ENCODE measurements around the gene PROCR.
"Not testable (repeated sequence)": the region's sequence is repeated elsewhere in the genome, so short reads cannot be mapped to it uniquely, and the experiment has no call there.

PROCR gene

GRCh38 chr20:35165221-35166185 lies 6.4 kb upstream of the PROCR start:
- no peak for DNase-seq (ENCODE audit: low read depth)

DNA sequence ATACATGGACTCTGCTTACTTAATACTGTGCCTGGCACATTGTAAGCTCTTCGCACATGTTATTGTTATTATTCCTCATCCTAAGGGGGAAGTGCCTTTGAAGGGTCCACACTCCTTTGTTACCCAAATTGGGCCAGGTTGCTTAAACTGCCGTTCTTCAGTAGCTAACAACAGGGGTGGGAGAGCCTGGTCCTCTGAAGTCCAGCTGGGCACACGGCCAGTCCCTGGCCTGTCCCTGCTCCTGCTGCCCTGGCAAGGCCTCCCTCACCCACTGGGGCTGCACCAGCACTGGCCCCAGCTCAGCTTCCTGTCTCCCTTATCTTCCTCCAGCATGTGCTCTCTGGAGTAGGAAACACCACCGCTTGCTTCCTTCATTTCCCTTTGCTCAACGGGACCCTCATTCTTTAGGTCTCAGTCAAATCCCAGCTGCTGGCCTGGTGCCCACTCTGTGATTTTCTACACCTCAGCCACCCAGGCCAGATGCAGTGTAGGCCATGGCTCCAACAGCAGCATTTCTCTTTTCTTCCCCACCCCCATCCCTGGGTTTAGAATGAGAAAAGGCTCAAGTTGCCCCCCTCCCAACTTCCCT lies 5.5 kb upstream of the PROCR start:
- no peak for DNase-seq (ENCODE audit: low read depth)

DNA sequence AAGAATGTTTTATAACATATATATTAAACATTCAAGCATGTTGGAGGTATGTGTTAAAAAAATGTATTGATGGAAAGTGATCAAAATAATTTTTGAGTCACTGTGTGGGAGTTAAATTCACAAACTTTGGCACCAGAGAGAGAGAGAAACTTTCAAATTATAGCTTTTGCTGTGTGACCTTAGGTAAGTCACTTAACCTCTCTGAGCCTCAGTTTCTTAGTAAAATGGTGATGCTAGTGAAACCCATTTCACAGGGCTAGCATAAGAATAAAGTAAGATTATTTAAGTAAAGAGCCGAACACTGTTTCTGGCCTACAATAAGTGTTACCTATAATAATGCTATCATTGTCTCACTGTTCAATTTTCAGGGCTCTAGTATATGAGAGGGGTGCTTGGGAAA lies 4.1 kb upstream of the PROCR start:
- no peak for DNase-seq (ENCODE audit: low read depth)

- not testable (repeated sequence) for DNase-seq (ENCODE audit: low read depth)
These were observed 3.0 kb upstream of the PROCR start for GRCh38 chr20:35168701-35169409.

DNA sequence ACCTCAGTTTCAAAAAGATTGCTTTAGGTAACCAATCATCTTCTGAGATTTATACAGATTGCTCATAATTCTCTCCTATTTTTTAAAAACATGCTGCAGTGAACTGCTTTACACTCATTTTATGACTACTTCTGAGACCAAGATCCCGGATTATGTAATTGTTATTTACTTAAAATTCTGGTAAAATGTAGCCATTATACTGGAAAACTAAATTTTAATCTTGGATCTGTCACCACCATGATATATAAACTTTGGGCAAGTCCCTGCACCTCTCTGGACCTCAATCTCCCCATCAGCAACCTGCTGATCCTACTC lies 477 bp upstream of the PROCR start:
- no peak for DNase-seq (ENCODE audit: low read depth)

- DNase-seq (ENCODE audit: low read depth) = no peak
These were observed 548 bp downstream of the PROCR start for GRCh38 chr20:35172434-35172806.

GRCh38 chr20:35173576-35174192 lies 1.8 kb downstream of the PROCR start:
- DNase-seq (ENCODE audit: low read depth) = no peak

DNA sequence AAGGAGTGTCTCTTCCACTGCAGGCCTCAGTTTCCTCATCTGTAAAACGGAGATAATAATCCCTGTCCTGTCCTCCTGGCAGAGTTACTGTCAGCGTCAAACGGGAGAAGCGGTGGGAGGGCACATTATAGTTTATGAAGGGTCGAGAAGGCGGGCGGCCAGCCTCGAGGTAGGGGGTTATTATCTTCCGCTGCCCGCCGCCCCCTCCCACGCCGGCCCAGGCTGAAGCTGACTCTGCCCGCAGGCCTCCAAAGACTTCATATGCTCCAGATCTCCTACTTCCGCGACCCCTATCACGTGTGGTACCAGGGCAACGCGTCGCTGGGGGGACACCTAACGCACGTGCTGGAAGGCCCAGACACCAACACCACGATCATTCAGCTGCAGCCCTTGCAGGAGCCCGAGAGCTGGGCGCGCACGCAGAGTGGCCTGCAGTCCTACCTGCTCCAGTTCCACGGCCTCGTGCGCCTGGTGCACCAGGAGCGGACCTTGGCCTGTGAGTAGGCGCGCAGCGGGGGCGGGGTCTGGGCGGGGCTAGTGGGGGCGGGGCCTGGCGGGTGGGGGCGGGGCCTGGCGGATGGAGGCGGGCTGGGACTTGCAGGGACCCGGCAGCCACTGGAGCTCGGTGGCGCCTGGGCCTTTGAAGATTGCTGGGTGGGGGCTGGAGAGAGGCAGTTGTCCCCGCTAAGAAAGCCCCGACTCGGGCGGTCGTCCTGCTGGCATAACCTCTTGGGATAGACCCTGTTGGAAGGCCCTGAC lies 2.8 kb downstream of the PROCR start:
- no peak for DNase-seq (ENCODE audit: low read depth)

DNA sequence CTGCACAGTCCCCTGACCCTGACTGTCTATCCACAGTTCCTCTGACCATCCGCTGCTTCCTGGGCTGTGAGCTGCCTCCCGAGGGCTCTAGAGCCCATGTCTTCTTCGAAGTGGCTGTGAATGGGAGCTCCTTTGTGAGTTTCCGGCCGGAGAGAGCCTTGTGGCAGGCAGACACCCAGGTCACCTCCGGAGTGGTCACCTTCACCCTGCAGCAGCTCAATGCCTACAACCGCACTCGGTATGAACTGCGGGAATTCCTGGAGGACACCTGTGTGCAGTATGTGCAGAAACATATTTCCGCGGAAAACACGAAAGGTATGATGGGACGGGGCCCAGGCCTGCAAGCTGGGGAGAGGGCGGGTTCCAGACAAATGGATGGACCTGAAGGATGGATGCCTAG lies 4.3 kb downstream of the PROCR start:
- no peak for DNase-seq (ENCODE audit: low read depth)

GRCh38 chr20:35179292-35180212 lies 7.7 kb downstream of the PROCR start:
- no peak for DNase-seq (ENCODE audit: low read depth)

GRCh38 chr20:35180266-35180665 lies 8.4 kb downstream of the PROCR start:
- DNase-seq (ENCODE audit: low read depth) = no peak

- DNase-seq (ENCODE audit: low read depth) = no peak
These were observed 9.9 kb downstream of the PROCR start for GRCh38 chr20:35181731-35182130.

- not testable (repeated sequence) for DNase-seq (ENCODE audit: low read depth)
These were observed 14.9 kb downstream of the PROCR start for GRCh38 chr20:35186691-35187289.

DNA sequence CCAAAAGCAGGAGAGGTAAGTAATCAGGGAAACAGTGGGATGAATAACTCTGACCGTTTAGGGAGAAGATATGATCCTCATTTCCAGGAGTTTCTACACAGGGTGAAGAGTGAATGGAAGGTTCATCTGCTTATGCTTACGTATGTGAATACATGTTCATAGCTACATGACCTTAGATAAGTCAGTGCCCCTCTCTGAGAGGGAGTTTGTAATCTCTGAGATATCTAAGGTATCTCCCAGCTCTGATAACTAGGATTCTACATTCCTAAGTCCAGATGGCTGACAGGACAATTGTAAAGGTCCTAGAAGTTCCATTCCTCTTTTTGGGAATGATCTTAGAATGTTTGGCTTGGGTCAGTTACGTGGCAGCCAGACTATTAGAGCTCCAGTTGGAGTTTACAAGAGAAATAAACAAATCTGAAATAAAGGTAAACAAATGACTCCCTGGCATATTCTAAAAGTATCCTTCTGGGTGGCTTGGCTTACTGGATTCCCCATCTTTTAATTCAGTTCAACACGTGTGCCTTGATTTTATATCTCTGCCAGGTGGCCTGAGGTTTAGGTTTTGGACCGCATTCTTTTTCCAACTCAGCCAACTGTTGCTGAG lies 15.8 kb downstream of the PROCR start:
- DNase-seq (ENCODE audit: low read depth) = no peak

DNA sequence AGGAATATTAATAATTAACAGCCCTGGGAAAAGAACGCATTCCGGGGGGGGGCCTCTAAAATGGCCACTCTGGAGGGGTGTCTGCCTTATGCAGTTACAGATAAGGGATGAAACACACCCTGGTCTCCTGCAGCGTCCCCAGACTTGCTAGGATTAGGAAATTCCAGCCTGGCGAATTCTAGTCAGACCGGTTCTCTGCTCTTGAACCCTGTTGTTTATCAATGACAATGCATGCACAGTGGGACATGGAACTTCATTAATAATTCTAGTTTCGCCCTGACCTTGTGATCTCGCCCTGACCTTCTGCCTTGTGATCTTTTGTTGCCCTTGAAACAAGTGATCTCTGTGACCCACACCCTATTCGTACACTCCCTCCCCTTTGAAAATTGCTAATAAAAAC lies 17.4 kb downstream of the PROCR start:
- DNase-seq (ENCODE audit: low read depth) = not testable (repeated sequence)

DNA sequence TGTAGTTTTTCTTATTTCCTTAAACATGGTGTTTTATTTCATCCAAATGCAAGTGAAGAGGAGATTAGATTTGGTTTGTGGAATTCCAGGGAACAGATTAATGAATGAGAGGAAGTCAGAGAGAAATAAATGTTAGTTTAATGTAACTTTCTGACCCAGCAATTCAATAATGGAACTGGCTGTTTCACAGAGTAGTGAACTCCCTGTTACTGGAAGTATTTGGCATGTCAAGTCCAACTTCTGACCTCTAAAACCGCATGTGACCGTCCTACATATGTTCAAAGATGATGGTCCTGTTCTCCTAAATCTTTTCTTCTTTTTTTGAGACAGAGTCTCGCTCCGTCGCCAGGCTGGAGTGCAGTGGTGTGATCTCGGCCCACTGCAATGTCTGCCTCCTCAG lies 18.7 kb downstream of the PROCR start:
- no peak for DNase-seq (ENCODE audit: low read depth)

DNA sequence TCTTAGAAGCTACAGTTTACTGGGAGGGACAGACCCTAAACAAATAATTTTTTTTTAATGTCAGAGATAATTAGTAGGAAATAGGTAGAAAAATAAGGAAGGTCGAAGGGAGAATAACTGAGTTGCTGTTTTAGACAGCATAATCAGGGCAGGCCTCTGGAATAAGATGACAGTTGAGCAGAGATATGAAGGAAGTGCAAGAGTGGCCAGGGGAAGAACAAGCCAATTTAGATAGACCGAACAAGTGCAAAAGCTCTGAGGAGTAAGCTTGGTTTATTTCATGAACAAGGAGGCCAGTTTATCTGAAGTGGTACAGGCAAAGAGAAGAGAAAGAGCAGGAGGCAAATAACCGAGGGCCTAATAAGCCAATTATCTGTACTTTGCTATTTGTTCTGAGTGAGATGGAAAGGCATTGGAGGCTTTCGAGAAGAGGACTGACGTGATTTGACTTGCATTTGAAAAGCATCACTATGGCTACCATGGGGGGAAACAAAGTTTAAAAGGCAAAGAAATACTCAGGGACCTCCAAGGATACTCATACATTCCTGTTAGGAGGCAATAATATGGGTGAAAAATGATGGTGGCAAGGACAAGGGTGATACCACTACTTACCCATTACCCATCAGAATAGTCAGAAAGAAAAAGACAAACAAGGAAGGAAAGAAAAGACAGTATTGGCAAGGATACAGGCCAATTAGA lies 19.7 kb downstream of the PROCR start:
- DNase-seq (ENCODE audit: low read depth) = no peak

- DNase-seq (ENCODE audit: low read depth) = no peak
These were observed 20.4 kb downstream of the PROCR start for GRCh38 chr20:35192118-35192872.
